ENCODE results near the gene ZNF609.

Gene ZNF609

GRCh38 chr15:64502551-64502950 lies 42.2 kb downstream of the ZNF609 start:
- DNase-seq, result no peak

- no peak for DNase-seq
These were observed 42.8 kb downstream of the ZNF609 start for GRCh38 chr15:64503197-64503596.

- no peak for DNase-seq
These were observed 43.3 kb downstream of the ZNF609 start for GRCh38 chr15:64503640-64504039.

GRCh38 chr15:64507293-64507802 lies 47.0 kb downstream of the ZNF609 start:
- peak in 1 of 2 experiments; percentile 21 for DNase-seq

- DNase-seq, result no peak
These were observed 47.5 kb downstream of the ZNF609 start for GRCh38 chr15:64507845-64508244.

GRCh38 chr15:64513823-64514222 lies 53.4 kb downstream of the ZNF609 start:
- DNase-seq, result no peak

GRCh38 chr15:64515196-64515595 lies 54.8 kb downstream of the ZNF609 start:
- DNase-seq, result no peak

- no peak for DNase-seq
These were observed 55.4 kb downstream of the ZNF609 start for GRCh38 chr15:64515825-64516224.

GRCh38 chr15:64519897-64520296 lies 59.5 kb downstream of the ZNF609 start:
- no peak for DNase-seq

- no peak for DNase-seq
These were observed 60.8 kb downstream of the ZNF609 start for GRCh38 chr15:64521201-64521600.

GRCh38 chr15:64521726-64522164 lies 61.4 kb downstream of the ZNF609 start:
- peak; percentile 3 to 20 for DNase-seq

GRCh38 chr15:64522226-64522823 lies 61.9 kb downstream of the ZNF609 start:
- DNase-seq, result no peak

GRCh38 chr15:64523240-64523639 lies 62.9 kb downstream of the ZNF609 start:
- no peak for DNase-seq

GRCh38 chr15:64524778-64525177 lies 64.4 kb downstream of the ZNF609 start:
- DNase-seq, result no peak

GRCh38 chr15:64525828-64526530 lies 65.6 kb downstream of the ZNF609 start:
- no peak for DNase-seq

GRCh38 chr15:64527263-64527984 lies 67.0 kb downstream of the ZNF609 start:
- no peak for DNase-seq

GRCh38 chr15:64528871-64529270 lies 68.5 kb downstream of the ZNF609 start:
- no peak for DNase-seq

GRCh38 chr15:64530472-64530871 lies 70.1 kb downstream of the ZNF609 start:
- DNase-seq, result no peak

GRCh38 chr15:64530918-64531317 lies 70.5 kb downstream of the ZNF609 start:
- DNase-seq, result no peak

- no peak for DNase-seq
These were observed 72.3 kb downstream of the ZNF609 start for GRCh38 chr15:64532521-64533315.

GRCh38 chr15:64535460-64536243 lies 75.3 kb downstream of the ZNF609 start:
- no peak for DNase-seq

- DNase-seq, result no peak
These were observed 76.0 kb downstream of the ZNF609 start for GRCh38 chr15:64536244-64536836.

All from NCI-H2081 (cell line).